HG03460 (cell line): ENCODE measurements around the gene MACROD2.

ENCODE experiments used
- ATAC-seq: cut with Tn5 transposase; IDR thresholded peaks from one replicate; pipeline ENCODE4 v1.9.1; 2021; ENCODE audit not compliant: unreplicated experiment

MACROD2 gene

GRCh38 chr20:15582146-15582760, 1586.9 kb downstream of the MACROD2 start:
- no peak for ATAC-seq

DNA sequence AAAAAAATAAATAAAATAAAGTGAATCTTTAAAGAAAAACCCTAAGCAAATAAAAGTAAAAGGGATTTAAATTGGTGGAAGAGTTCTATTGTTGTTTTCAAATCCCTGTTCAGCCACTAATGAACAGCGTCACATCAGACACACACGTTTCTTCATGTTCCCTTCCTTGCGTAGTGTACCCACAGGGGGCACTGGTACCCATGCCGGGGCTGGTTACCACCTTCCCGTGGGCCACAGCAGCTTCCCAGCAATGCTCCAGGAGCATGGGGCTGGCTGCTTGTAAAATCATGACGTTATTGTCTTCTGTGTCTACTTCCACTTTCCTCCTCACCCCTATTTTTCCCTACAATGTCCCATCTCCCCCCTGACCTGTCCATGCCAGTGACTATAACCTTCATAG, 1589.2 kb downstream of the MACROD2 start:
- no peak for ATAC-seq

DNA sequence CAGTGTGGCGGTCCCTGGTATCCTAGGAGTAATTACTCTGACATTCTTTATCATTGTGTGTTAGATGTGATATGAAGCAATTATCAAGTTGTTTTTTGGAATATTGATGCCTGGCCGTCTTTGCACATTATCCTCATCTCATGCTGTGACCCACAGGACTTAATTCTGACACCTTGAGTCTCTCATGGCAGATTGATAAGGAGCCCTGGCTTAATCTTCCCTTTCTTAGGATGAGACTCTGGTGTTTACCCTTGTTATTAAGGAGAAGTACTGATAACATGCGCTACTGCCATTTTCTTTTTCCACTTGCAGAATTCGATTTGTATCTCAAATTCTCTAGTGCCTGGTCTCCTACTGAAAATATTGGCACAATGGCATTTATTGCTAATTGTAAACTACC, 1597.8 kb downstream of the MACROD2 start:
- no peak for ATAC-seq

DNA sequence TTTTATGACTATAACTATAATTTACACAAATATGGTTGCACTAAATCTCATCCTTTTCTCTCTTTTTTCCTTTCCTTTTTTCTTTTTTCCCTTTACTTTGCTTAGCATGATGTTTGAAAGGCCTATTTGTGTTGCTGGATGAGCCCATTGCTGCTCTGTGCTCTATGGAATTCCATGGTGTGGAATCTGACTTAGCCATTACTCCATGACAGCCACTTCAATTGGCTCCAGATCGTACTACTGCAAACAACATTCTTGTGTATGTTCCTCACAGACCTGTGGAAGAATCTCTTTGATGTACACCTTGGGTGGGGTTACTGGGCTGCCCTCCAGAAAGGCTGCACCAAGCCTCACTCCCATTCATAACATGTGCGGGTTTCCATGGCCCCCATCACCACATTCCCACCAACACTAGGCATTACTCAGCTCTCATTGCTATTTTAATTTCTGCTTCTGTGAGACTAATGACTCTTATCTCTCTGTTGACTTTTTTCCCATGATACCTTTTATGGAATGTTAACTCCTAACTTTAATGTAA, 1598.9 kb downstream of the MACROD2 start:
- ATAC-seq = no peak

DNA sequence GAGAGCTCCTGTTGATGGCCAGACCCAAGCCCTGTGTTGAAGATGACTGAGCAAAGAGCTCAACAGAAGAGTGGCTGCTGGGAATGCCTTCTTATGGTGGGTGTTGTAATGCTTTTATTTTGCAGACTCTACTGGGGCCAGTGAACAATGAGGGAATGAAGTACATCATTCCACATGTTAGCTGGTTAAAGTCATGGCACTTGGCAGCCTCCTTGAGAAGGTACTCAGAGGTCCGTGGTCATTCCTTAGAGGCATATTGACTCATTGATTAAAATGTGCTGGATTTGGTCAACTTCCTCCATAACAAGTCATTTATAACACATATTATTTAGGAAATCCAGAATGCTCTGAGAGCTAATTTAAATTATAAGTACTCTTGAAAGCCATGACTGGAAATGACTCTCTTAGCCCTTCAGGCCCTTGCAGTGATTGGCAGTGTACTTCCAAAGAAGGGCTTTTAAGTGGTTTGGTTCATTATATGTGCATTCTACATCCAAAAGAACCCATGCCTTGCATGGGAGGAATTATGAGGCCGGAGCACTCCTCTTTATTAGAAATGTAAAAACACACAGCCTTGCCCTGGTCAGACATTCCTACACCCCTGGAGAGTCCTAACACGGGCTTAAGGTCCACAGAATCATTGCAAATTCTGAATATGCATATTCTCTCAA, 1601.0 kb downstream of the MACROD2 start:
- ATAC-seq = no peak

DNA sequence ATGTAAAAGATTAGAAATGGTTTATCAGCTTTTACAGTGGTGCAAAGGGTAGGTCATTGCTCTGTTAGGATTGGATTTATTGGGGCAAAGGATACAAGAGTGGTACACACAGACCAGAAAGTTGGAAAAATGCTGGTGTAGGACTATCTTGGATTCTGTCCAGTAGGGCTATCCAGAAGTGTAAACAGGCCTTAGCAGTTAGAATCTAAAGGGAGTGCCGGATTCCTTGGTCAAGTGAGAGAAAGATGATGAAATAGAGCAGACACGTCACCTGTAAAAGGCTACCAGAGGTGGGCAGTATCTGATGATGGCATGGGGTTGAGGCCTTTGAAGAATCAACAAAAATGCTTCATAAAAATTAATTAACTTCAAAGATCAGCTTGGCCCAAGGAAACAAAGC, 1602.0 kb downstream of the MACROD2 start:
- ATAC-seq = no peak

DNA sequence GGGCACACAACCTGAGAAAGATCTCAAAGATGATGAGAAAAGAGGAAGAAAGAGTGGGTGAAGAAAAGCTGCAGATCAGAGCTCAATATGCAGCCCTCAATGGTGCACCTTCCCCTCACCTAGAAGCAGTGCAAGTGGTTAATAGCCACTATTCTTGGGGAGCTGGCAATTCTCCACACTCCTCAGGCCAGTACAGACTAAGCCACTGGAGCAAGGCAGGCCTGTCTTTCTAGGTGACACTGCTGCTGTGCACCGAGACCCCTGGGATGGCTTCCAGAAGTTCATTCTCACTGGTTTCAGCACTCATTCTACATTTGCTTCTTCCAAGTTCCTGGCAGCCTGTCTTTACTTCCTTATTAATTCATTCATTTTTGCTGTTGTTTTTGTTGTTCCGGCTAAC, 1604.6 kb downstream of the MACROD2 start:
- no peak for ATAC-seq

DNA sequence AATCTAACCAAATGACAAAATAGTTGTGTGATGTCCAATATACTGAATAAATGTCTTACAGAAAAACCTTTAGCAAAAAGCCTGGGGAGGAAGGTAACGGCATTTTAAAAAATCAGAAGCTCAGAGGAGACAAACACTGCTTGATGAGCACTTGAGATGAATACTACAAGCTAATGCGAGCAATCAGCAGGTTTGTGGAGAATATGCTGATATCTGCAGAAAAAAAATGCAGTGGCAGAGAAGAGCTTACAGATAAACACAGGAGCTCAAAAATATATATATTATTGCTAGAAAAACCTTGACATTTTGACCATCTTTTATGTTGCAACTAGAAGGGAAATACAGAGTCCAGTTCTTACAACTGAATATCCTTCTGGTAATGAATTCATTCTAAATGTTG, 1605.2 kb downstream of the MACROD2 start:
- no peak for ATAC-seq

DNA sequence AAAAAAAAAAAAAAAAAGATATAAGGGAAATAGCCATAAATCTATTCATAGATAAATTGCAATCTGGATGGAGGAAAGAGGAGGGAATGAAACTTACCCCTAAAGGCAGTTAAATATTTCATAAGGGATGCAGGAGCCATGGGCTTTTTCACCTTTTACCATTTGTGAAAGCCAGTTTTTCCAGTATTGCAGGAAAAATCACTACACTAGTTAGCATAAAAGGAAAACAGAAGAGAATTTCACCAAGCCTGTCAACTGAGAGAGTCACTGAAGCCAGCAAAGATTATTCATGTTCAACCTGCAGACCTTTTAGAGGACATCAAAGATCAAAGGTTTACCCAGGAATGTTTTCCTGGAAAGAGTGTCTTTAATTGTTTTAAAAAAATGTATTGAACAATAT, 1608.2 kb downstream of the MACROD2 start:
- no peak for ATAC-seq

GRCh38 chr20:15603978-15604805, 1608.9 kb downstream of the MACROD2 start:
- ATAC-seq = no peak

GRCh38 chr20:15609921-15610320, 1614.6 kb downstream of the MACROD2 start:
- no peak for ATAC-seq

DNA sequence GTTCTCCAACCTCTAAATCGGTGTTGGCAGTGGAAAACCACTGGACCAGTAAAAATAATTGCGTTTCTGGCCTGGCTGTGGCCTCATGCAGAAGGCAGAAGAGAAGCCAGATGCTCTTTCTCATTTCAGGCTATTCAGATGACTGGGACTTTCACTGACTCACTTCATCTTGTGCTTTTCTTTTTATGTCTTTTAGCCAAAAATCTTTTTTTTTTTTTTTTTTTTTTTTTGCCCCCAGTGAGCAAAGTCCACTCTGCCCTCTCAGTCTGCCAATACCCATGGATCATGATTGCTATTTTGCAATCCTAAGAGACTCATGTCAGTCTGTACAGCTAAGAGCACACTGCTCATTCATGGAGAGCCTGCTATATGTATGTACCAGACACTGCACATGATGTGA, 1615.5 kb downstream of the MACROD2 start:
- no peak for ATAC-seq

- no peak for ATAC-seq
Measured at GRCh38 chr20:15611541-15611940, 1616.2 kb downstream of the MACROD2 start.

DNA sequence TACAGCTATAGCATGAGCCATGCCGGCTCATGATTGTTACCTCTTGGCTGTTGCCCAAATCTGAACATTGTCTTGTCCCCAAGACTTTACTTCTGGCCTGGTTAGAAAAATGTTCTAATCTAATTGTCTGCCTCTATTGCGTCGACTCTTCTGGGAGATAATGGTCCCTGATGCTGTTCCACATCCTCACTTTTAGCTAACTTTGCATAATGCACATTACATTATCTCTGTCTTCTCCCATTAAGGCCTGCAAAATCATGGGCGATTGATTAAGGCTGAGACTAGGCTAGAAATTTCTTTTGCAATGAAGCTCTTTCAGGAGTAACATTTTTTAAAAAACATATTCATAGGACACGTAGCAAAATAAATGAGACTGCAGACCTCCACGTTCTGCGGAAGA, 1616.9 kb downstream of the MACROD2 start:
- ATAC-seq = no peak

- no peak for ATAC-seq
Measured at GRCh38 chr20:15612769-15613168, 1617.5 kb downstream of the MACROD2 start.

DNA sequence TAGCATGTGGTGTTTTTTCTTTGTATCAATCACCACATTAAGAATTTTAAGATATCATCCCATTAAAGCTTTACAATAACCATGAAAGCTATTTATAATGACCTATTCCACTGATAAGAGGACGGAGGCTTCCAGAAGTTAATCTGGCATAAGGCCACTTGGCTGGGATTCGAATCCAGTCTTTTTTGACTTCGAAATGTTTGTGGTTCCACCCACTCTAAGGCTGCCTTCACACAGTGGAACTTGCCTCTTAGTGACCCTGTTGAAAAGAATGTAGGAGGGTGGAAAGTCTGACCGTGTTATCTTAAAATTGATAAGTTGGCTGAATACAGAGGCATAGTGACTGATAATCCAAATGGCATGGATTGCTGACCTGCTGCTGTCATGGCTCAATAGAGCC, 1618.2 kb downstream of the MACROD2 start:
- no peak for ATAC-seq

GRCh38 chr20:15616626-15617025, 1621.3 kb downstream of the MACROD2 start:
- no peak for ATAC-seq

- ATAC-seq = no peak
Measured at GRCh38 chr20:15618110-15618509, 1622.8 kb downstream of the MACROD2 start.

GRCh38 chr20:15618912-15619311, 1623.6 kb downstream of the MACROD2 start:
- no peak for ATAC-seq

GRCh38 chr20:15619341-15619740, 1624.0 kb downstream of the MACROD2 start:
- ATAC-seq = no peak

DNA sequence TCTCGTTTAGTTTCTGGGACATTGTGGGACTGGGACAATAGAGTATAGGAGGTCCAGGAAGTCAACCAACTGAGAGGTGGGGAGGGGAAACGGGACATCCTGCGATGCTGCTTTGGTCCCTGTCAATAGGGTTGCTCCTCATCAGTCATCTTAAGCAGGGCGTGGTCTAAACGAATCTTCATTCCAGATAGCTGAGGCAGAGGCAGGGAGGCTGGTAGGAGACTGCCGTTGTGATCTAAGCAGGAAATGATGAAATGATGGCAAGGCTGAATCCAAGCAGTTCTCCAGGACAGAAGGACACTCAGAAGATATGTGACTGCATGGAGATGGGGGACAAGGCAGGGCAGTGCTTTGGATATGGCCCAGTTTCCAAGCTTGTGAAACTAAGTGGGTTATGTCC, 1624.5 kb downstream of the MACROD2 start:
- no peak for ATAC-seq

- ATAC-seq = no peak
Measured at GRCh38 chr20:15622368-15622767, 1627.1 kb downstream of the MACROD2 start.
